ENCODE results near the gene TBC1D10A. TPM values are rescaled to one million over a fixed set of nuclear protein-coding genes. Genes with fewer than 3 reads are reported as not detected.

Gene TBC1D10A
- total RNA-seq, 1 donor from 2014 or later: 6.9 TPM

- DNase-seq (ENCODE audit: low read depth, low spot score): no peak
Measured at GRCh38 chr22:30248484-30248883, 78.3 kb downstream of the TBC1D10A start.

- no peak for DNase-seq (ENCODE audit: low read depth, low spot score)
Measured at GRCh38 chr22:30247974-30248373, 78.8 kb downstream of the TBC1D10A start.

GRCh38 chr22:30247561-30247960, 79.2 kb downstream of the TBC1D10A start:
- no peak for DNase-seq (ENCODE audit: low read depth, low spot score)

GRCh38 chr22:30246814-30247376, 79.8 kb downstream of the TBC1D10A start:
- DNase-seq (ENCODE audit: low read depth, low spot score): no peak

GRCh38 chr22:30245985-30246813, 80.5 kb downstream of the TBC1D10A start, which contains the start of gene LIF:
LIF (minus strand) TSS chr22:30246759; CDS start chr22:30246695, 64 bp downstream.
- no peak for DNase-seq (ENCODE audit: low read depth, low spot score)

GRCh38 chr22:30245181-30245984, 81.4 kb downstream of the TBC1D10A start:
- no peak for DNase-seq (ENCODE audit: low read depth, low spot score)

GRCh38 chr22:30244641-30245040, 82.1 kb downstream of the TBC1D10A start:
- DNase-seq (ENCODE audit: low read depth, low spot score): no peak

GRCh38 chr22:30244066-30244465, 82.7 kb downstream of the TBC1D10A start:
- no peak for DNase-seq (ENCODE audit: low read depth, low spot score)

GRCh38 chr22:30243661-30244060, 83.1 kb downstream of the TBC1D10A start:
- DNase-seq (ENCODE audit: low read depth, low spot score): no peak

Other genes with a start within 250 kb of the TBC1D10A start
- gene HORMAD2, start 246.5 kb downstream of the TBC1D10A start, total RNA-seq: not detected in 2 replicates
- gene LIF, start 80.2 kb downstream of the TBC1D10A start, total RNA-seq: 0.63 and 0.66 TPM in 2 replicates
- gene OSM, start 60.1 kb downstream of the TBC1D10A start, total RNA-seq: not detected in 2 replicates
- gene CASTOR1, start 37.4 kb downstream of the TBC1D10A start, total RNA-seq: 7.9 and 9.5 TPM in 2 replicates
- 18.7 and 29.6 TPM in 2 replicates for gene SF3A1, start 30.0 kb upstream of the TBC1D10A start, total RNA-seq
- gene CCDC157, start 30.1 kb upstream of the TBC1D10A start, total RNA-seq: 1.3 and 1.6 TPM in 2 replicates
- gene RNF215, start 60.5 kb upstream of the TBC1D10A start, total RNA-seq: 16.8 and 18.1 TPM in 2 replicates
- 34.5 and 35.0 TPM in 2 replicates for gene SEC14L2, start 70.1 kb upstream of the TBC1D10A start, total RNA-seq
- 32.2 and 43.2 TPM in 2 replicates for gene MTFP1, start 98.8 kb upstream of the TBC1D10A start, total RNA-seq
- gene SEC14L3, start 145.1 kb upstream of the TBC1D10A start, total RNA-seq: not detected in 2 replicates
- gene SEC14L4, start 178.8 kb upstream of the TBC1D10A start, total RNA-seq: not detected in 2 replicates
- 0.04 TPM in 1 of 2 replicates, not detected in the other for gene SEC14L6, start 219.8 kb upstream of the TBC1D10A start, total RNA-seq
- gene GAL3ST1, start 247.7 kb upstream of the TBC1D10A start, total RNA-seq: not detected in 2 replicates

All from pulmonary artery endothelial cell (primary cell).